IgD-negative memory B cell (primary cell): ENCODE measurements around the gene ZCCHC2. TPM values are rescaled to one million over a fixed set of nuclear protein-coding genes. Genes with fewer than 3 reads are reported as not detected.

ENCODE experiments used
- H3K27ac Mint-ChIP-seq, 3 donors: one replicate each; pipeline ENCODE4 v1.8.0; 2020 to 2022; ENCODE audit warnings: mild to moderate bottlenecking in 3 of 3, mixed read lengths in 3 of 3, moderate library complexity in 1 of 3
- H3K27me3 Mint-ChIP-seq: one replicate; pipeline ENCODE4 v1.8.0; 2021; ENCODE audit warnings: mixed read lengths
- H3K36me3 Mint-ChIP-seq: one replicate; pipeline ENCODE4 v1.8.0; 2020; ENCODE audit warnings: mild to moderate bottlenecking, mixed read lengths
- H3K4me1 Mint-ChIP-seq, 3 donors: one replicate each; pipeline ENCODE4 v1.8.0; 2020 to 2022; ENCODE audit warnings: mixed read lengths in 3 of 3, mild to moderate bottlenecking in 1 of 3
- H3K4me3 Mint-ChIP-seq, 4 donors: one replicate each; pipeline ENCODE4 v1.8.0; 2020 to 2022; ENCODE audit warnings: mild to moderate bottlenecking in 4 of 4, mixed read lengths in 4 of 4, moderate library complexity in 3 of 4
- H3K9me3 Mint-ChIP-seq, 3 donors: one replicate each; pipeline ENCODE4 v1.8.0; 2020 to 2021; ENCODE audit warnings: mixed read lengths in 3 of 3, mild to moderate bottlenecking in 1 of 3
- polyA plus RNA-seq: library from polyadenylated mRNA; unstranded; fragments of 300-500 nt; fragmentation: Illumina TruSeq; gene quantifications from one replicate; pipeline ENCODE4 v1.2.3, GENCODE V29; 2021

Gene ZCCHC2
- polyA plus RNA-seq, 1 donor from 2014 or later = 2.9 TPM

GRCh38 chr18:62571037-62571436, 48.2 kb downstream of the ZCCHC2 start:
- Mint-ChIP-seq H3K4me3 (no peak overlapping the region), H3K27me3 (no peaks in the 10 kb centered on the region), H3K4me1 (peaks cover 0 to 9% (median 9%) of the 10 kb centered on the region in 3 donors), H3K9me3 (no peaks in the 10 kb centered on the region), H3K36me3 (peaks cover 30% of the 10 kb centered on the region), H3K27ac (peak overlapping the region in 1 of 3 donors; percentile 41)

- Mint-ChIP-seq H3K4me1 (peaks cover 0 to 15% (median 15%) of the 10 kb centered on the region in 3 donors), H3K9me3 (no peaks in the 10 kb centered on the region), H3K36me3 (peaks cover 30% of the 10 kb centered on the region), H3K4me3 (no peak overlapping the region), H3K27ac (no peak overlapping the region), H3K27me3 (no peaks in the 10 kb centered on the region)
These were observed 48.8 kb downstream of the ZCCHC2 start for GRCh38 chr18:62571648-62572047.

DNA sequence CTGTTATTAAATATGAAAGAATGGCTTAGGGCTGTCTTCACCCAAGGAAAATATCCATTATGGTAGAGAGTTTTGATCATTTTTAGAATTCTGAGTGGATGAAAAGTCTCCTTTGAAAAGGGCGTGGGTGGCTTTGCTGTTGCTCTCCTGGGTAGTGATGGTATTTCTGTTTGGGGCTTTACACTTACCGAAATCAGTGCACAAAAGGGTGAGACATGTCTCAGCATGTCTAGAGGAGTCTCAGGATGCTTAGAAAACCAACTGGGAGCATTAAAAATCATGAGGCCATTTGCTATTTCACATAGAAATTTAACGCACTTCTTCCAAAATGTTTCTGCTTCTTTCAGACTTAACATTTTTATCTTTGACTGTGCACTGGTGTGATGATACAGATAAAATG, 49.6 kb downstream of the ZCCHC2 start:
- no peak overlapping the region for H3K27ac Mint-ChIP-seq
- H3K36me3 Mint-ChIP-seq = peaks cover 28% of the 10 kb centered on the region
- no peaks in the 10 kb centered on the region for H3K9me3 Mint-ChIP-seq
- H3K4me3 Mint-ChIP-seq = no peak overlapping the region
- H3K27me3 Mint-ChIP-seq = no peaks in the 10 kb centered on the region
- H3K4me1 Mint-ChIP-seq = peaks cover 3 to 22% (median 21%) of the 10 kb centered on the region in 3 donors

- Mint-ChIP-seq H3K4me1 (peaks cover 8 to 22% (median 22%) of the 10 kb centered on the region in 3 donors), H3K9me3 (no peaks in the 10 kb centered on the region), H3K36me3 (peaks cover 32% of the 10 kb centered on the region), H3K27me3 (no peaks in the 10 kb centered on the region), H3K4me3 (peak overlapping the region in 1 of 4 donors; percentile 20), H3K27ac (peak overlapping the region in 2 of 3 donors; percentile 14 to 33)
These were observed 52.0 kb downstream of the ZCCHC2 start for GRCh38 chr18:62574776-62575175.

GRCh38 chr18:62576271-62576670, 53.4 kb downstream of the ZCCHC2 start:
- peaks cover 20% of the 10 kb centered on the region for H3K36me3 Mint-ChIP-seq
- H3K9me3 Mint-ChIP-seq = no peaks in the 10 kb centered on the region
- H3K4me3 Mint-ChIP-seq = no peak overlapping the region
- peaks cover 8 to 22% (median 22%) of the 10 kb centered on the region in 3 donors for H3K4me1 Mint-ChIP-seq
- peak overlapping the region in 2 of 3 donors; percentile 4 to 33 for H3K27ac Mint-ChIP-seq
- no peaks in the 10 kb centered on the region for H3K27me3 Mint-ChIP-seq

GRCh38 chr18:62576845-62577512, 54.2 kb downstream of the ZCCHC2 start:
- Mint-ChIP-seq H3K9me3 (no peaks in the 10 kb centered on the region), H3K36me3 (peaks cover 19% of the 10 kb centered on the region), H3K27me3 (no peaks in the 10 kb centered on the region), H3K4me1 (peaks cover 8 to 22% (median 22%) of the 10 kb centered on the region in 3 donors), H3K27ac (peak overlapping the region in 2 of 3 donors; percentile 4 to 35), H3K4me3 (peak overlapping the region in 1 of 4 donors; percentile 70)

- H3K4me3 Mint-ChIP-seq = peak overlapping the region in 1 of 4 donors; percentile 31
- H3K4me1 Mint-ChIP-seq = peaks cover 8 to 22% (median 22%) of the 10 kb centered on the region in 3 donors
- no peak overlapping the region for H3K27ac Mint-ChIP-seq
- H3K36me3 Mint-ChIP-seq = peaks cover 19% of the 10 kb centered on the region
- H3K27me3 Mint-ChIP-seq = no peaks in the 10 kb centered on the region
- H3K9me3 Mint-ChIP-seq = no peaks in the 10 kb centered on the region
These were observed 54.9 kb downstream of the ZCCHC2 start for GRCh38 chr18:62577765-62578164.

DNA sequence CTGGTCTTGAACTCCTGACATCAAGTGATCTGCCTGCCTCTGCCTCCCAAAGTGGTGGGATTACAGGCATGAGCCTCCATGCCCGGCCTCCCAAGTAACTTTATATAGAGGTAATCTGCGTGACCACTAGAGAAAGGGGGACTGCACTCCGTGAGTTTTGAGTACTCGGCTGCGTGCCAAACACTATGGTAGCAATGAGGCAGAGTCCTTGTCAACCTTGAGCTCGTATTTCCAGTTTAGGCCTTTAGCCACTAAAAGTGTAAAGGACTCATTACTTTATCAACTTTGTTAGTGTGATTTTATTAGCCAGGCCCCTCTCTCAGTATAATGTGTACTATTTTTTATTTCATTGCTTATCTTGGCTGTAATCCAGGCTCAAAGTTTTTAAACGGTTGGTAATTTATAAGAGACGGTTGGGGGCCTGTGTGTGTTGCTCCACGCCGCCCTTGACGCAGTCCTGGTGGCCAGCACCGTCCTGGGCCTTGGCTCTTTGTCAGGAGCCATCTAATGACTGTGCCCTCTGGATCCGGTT, 56.2 kb downstream of the ZCCHC2 start:
- peaks cover 9 to 26% (median 22%) of the 10 kb centered on the region in 3 donors for H3K4me1 Mint-ChIP-seq
- no peaks in the 10 kb centered on the region for H3K9me3 Mint-ChIP-seq
- H3K4me3 Mint-ChIP-seq = peak overlapping the region in 1 of 4 donors; percentile 12
- H3K36me3 Mint-ChIP-seq = peaks cover 13% of the 10 kb centered on the region
- no peaks in the 10 kb centered on the region for H3K27me3 Mint-ChIP-seq
- H3K27ac Mint-ChIP-seq = no peak overlapping the region

- H3K27ac Mint-ChIP-seq = peak overlapping the region in 1 of 3 donors; percentile 80
- H3K4me3 Mint-ChIP-seq = no peak overlapping the region
- H3K9me3 Mint-ChIP-seq = no peaks in the 10 kb centered on the region
- H3K36me3 Mint-ChIP-seq = peaks cover 6% of the 10 kb centered on the region
- peaks cover 10 to 21% (median 12%) of the 10 kb centered on the region in 3 donors for H3K4me1 Mint-ChIP-seq
- no peaks in the 10 kb centered on the region for H3K27me3 Mint-ChIP-seq
These were observed 60.6 kb downstream of the ZCCHC2 start for GRCh38 chr18:62583376-62583775.

GRCh38 chr18:62584241-62585120, 61.7 kb downstream of the ZCCHC2 start:
- H3K36me3 Mint-ChIP-seq = peaks cover 5% of the 10 kb centered on the region
- peak overlapping the region in 2 of 4 donors; percentile 10 to 47 for H3K4me3 Mint-ChIP-seq
- peak overlapping the region; percentile 2 to 41 (median 4) for H3K27ac Mint-ChIP-seq
- peaks cover 10 to 21% (median 12%) of the 10 kb centered on the region in 3 donors for H3K4me1 Mint-ChIP-seq
- no peaks in the 10 kb centered on the region for H3K27me3 Mint-ChIP-seq
- H3K9me3 Mint-ChIP-seq = no peaks in the 10 kb centered on the region

- Mint-ChIP-seq H3K27me3 (no peaks in the 10 kb centered on the region), H3K4me1 (peaks cover 10 to 21% (median 12%) of the 10 kb centered on the region in 3 donors), H3K36me3 (peaks cover 5% of the 10 kb centered on the region), H3K27ac (no peak overlapping the region), H3K9me3 (no peaks in the 10 kb centered on the region), H3K4me3 (peak overlapping the region in 2 of 4 donors; percentile 56 to 59)
These were observed 62.7 kb downstream of the ZCCHC2 start for GRCh38 chr18:62585274-62586150.

GRCh38 chr18:62586151-62586774, 63.4 kb downstream of the ZCCHC2 start:
- no peaks in the 10 kb centered on the region for H3K27me3 Mint-ChIP-seq
- H3K36me3 Mint-ChIP-seq = peaks cover 5% of the 10 kb centered on the region
- peaks cover 10 to 21% (median 12%) of the 10 kb centered on the region in 3 donors for H3K4me1 Mint-ChIP-seq
- no peaks in the 10 kb centered on the region for H3K9me3 Mint-ChIP-seq
- peak overlapping the region in 1 of 3 donors; percentile 28 for H3K27ac Mint-ChIP-seq
- peak overlapping the region in 2 of 4 donors; percentile 56 to 59 for H3K4me3 Mint-ChIP-seq

DNA sequence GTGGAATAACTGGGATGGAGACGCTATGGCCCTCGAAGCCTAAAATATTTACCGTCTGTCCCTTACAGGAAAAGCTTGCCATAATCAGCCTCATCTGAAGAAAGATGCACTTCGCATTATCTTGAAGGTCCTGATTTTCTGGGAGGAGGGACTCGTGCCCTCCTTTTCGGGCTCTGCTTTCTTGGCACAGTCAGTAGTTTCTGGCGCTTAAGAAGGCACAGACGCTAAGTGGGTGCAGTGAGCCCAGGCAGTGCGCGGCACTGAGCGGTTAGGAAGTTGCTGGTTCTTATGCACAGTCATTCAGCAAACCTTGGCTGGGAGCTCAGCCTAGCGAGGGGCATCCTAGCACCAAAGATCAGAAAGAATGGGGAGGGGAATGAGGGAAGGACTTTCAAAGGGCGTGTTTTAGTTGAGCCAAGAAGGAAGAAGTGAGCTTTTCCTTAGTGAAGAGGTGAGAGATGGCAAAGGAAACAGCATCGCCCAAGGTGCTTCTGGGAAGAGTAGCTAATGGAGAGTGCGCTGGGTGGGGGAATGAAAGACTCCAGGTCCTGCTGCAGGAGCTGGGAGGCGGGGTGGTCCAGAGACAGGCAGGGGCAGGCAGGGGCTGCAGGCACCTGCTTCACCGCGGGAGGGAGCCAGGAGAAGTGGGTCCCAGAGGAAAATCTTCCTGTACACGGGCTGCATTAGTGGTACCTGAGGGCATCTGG, 64.1 kb downstream of the ZCCHC2 start:
- Mint-ChIP-seq H3K27ac (peak overlapping the region in 1 of 3 donors; percentile 90), H3K27me3 (no peaks in the 10 kb centered on the region), H3K4me1 (peaks cover 10 to 21% (median 12%) of the 10 kb centered on the region in 3 donors), H3K36me3 (peaks cover 5% of the 10 kb centered on the region), H3K4me3 (no peak overlapping the region), H3K9me3 (no peaks in the 10 kb centered on the region)
